HG03457 (cell line): Measurements from ENCODE around the gene ASTN2.
"Not testable (repeated sequence)": the region's sequence is repeated elsewhere in the genome, so short reads cannot be mapped to it uniquely, and the experiment has no call there.

Source experiments
- ATAC-seq: cut with Tn5 transposase; IDR thresholded peaks from one replicate; pipeline ENCODE4 v1.9.1; 2021; ENCODE audit warnings: moderate number of reproducible peaks; ENCODE audit not compliant: unreplicated experiment

Gene ASTN2

DNA sequence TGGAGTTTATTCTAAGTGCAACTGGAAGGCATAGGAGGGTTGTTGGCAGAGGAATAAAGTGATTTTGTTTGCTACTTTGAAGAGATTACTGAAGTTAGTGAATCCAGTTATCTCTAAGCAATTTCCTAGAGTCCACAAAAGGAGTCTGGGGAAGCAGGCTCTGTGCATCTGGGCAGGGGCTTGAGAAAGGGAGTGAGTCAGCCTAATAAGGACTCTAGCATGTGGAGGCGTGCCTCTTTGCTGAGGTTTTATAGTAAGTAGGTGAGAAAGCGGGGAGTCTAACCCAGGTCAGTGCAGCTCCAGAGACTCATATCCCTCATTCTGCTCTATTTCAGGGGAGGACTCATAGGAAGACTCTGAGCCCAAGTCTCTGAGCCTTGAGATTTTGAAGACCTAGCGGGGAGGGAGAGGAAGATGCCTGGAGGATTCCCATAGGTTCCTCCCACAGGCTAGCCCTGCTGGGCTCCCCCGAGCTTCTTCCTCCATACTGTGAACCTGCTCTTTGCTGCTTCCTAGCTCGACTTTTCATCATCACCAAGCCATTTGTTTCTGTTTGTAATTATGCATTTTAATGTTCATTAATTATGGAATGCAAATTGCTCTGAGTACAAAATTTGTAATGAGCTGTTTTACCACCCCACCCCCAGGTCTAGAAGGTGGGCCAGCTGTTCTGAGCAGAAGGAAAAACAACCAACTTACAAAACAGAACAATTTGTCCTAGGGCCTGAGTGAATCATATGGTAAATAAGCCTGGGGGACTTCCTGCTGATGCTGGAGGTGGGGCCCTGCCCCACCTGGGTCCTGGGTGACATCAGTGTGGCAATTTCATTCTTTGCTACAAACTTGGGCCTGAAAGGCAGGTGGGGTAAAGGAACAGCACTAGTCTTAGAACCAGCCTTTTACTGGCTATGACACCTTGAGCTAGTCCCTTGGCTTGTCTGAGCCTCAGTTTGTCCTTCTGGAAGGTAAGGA, 577.6 kb downstream of the ASTN2 start:
- no peak for ATAC-seq

DNA sequence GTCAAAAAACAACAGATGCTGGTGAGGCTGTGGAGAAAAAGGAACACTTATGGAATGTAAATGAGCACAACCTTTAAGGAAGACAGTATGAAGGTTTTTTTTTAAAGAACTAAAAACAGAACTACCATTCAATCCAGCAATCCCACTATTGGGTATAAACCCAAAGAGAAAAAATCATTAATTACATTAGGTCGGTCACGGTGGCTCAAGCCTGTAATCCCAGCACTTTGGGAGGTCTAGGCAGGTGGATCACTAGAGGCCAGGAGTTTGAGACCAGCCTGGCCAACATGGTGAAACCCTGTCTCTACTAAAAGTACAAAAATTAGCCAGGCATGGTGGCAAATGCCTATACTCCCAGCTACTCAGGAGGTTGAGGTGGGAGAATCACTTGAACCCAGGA, 584.5 kb downstream of the ASTN2 start:
- ATAC-seq = not testable (repeated sequence)

DNA sequence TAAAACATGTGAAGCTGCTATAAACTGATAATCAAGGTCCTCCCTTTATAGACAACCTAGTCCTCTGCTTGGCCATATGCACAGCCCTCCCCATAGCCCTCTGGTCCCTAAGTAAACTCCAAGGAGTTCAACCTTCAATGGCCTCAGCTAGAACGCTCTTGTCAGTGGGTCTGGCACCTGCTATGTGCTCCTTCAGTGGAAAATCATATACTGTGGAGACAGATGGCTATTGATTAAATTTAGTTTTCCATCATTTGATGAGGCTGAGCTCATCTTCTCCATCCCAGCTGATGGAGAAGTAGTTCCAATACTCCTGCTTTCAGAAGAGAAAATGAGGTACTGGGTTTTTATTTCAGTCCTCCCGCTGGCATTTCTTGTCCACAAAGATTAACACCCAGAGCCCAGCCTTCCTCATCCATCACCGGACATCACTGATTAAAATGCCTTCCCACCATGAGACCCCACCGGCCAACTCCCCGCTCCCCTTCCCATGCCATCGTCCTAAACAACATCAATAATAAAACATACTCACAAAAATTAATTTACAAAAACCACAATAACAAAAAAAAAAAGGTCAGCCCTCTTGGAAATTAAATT, 593.1 kb downstream of the ASTN2 start:
- no peak for ATAC-seq

DNA sequence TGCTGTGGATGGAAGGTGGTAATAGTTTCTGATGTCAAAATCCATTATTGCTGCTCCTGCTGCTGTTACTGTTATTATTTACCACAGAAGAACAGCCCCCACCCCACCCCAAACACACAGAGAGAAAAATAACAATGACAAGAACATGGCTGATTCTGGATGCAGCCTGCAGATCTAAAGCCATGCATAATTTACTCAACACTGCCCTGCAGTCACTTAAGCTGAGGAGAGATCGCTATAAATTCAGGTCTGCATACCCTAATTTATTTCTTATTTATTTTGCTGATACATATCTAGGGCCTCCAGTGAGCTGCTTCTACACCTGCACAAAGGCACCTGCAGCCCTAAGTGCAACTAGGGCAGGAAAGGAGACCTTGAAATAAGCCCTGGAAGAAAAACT, 595.7 kb downstream of the ASTN2 start:
- no peak for ATAC-seq

DNA sequence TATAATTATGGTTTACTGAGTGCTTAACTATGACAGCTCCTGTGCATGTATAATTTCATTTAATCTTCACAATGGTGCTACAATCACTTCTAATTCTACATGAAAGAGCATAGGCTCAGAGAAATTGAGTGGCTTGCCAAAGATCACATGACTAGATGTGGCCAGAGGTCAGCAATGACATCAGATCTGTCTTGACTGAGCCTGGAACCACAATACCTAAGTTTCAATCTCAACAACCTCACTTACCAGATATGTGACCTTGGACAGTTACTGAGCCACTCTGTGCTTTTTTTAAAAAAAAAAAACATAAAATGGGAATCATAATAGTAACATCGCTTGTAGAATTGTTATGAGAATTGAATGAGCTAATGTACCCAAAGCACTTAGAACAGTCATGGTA, 597.1 kb downstream of the ASTN2 start:
- no peak for ATAC-seq

DNA sequence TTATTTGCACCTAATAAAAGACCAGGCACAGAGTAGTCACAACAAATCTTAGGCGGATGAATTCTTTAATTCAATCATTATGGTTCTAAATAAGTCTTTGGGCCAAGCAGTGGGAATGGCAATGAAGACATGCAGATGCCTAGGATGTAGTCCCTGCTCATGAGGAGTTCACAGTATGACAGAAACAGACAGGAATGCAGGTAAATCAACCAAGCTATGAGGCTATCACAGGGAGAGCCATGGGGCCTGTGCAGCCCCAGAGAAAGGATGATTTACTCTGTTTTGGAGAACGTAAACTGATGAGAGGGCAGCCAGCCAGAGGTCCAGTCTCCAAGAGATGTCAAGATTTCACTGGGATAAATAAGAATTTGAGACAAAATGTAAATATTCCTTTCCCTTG, 598.4 kb downstream of the ASTN2 start:
- no peak for ATAC-seq

DNA sequence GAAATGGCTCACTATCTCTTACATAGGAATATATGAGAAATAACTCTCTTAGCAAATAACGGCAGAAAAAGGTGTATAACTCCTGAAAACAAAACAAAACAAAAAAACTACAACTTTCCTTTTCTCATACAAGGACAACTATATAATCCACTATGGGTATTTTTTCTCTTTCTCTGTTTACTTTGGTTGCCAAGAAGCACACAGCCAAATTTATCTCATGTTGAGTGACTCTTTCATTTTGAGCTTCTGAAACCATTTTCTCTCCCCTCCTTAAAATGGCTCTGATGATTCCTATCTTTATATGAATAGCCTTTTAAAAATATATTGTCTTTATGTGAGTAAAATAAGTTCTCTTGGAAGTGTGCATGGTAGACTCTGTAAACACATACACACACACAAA, 599.0 kb downstream of the ASTN2 start:
- ATAC-seq = no peak

DNA sequence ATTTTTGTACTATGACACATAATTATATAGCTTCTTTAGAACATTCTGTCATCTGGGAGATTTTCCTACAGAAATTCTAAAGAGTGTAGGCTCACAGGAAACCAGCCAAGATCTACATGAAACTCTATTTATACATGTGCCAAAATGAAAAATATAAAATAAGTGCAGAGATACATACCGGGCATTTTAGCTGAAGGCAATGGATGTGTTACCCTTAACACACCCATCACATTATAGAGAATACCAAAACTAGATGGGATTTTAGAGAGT, 601.9 kb downstream of the ASTN2 start:
- no peak for ATAC-seq

DNA sequence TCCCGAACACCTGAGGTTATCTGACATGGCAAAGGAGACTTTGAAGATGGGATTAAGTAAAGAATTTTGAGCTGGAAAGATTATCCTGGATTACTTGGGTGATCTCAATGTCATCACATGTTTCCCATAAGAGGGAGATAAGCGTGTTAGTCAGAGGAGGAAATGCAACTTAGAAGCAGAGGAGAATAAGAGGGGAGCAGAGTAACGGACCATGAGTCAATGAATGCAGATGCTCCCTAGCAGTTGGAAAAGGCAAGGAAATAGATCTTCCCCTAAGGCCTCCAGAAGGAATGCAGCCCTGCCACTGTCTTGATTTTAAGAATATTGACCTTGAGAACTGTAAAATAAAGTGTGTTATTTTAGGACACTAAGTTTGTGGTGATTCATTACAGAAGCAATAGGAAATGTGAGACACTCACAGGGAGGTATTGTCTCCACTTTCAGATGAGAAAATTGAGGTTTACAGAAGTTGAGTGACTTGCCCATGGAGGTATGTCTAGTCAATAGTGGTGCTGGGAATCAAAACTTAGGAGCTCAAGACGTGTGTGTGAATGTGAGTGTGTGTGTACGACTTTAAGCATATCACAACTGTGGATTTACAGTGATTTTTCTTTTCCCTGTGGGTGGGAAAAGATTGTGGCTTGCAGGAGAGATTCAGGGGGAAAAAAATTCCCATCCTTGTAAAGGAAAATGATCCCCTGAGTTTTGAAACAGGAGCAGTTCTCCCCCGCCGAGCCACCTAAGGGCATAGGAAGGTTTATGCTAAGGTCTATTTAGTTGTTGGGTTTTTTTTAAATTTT, 602.4 kb downstream of the ASTN2 start:
- ATAC-seq = no peak

DNA sequence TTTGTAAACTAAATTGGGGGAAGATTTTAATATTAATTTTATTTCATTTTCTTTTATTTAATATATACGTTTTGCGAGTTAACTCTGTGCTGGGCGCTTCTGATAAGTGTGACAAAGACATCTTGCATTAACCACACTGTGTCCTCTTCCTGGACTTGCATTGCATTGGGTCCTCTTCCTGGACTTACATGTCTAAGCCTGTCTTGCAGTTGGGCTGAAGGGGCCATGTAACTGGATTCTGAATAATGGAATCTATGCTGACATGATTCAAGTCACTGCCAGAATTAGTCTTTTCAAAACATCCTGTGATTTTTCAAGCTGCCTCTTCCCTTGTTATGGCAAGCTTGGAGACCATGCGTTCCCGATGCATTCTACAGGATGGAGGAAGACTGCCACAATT, 605.2 kb downstream of the ASTN2 start:
- ATAC-seq = no peak

DNA sequence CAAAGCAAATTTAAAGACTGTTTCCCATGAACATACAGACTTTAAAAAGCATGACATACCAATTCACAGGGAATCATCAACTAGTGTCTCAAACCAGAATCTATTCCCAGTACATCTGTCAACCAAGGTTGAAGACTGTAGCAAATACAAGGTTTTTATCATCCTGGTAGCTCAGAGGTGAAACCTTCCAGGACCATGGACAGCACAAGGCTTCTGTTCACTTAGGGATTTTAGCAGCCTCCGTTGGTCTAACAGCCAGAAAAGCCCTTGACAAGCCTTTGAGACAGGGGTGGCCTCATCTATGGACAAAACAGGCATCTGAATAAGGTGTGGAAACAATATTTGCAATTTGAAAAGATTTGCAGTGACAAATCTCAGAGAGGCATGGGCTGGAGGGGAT, 608.8 kb downstream of the ASTN2 start:
- no peak for ATAC-seq

DNA sequence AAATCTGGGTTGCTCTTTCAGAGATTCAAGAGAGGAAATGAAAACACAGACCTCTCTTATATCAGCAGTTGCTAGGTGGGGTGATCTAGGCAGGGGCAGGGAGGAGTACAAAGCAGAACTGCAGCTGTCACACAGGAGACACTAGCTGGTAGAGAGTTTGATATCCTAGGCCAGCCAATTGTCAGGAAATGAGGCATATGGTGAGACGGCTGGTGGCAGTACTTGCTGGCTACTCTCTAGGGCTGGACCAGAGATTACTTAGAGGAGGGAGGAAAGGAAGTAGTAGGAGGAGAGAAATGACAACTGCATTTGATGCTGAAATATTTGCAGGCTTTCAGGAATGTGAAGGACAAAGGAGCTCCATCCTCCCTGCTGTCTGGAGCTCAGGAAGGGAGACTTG, 614.0 kb downstream of the ASTN2 start:
- no peak for ATAC-seq

DNA sequence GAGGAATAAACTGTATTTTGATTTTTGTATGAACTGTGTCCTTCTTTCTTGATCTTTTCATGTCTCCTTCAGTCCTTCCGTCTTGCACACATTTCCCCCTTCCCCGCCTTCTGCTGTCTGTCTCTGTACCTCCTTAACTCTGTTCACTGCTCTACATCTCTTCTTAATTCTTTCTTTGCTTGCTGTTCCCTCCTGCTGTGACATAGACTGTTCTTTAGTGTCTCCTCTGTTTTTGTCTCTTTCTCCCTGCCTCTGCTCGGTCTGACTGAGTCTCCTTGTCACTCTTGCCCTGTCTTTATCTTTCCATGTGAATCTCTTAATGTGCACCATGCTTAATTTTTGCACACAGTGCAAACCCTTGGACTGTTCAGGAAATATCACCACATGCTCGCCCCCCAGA, 614.8 kb downstream of the ASTN2 start:
- no peak for ATAC-seq

DNA sequence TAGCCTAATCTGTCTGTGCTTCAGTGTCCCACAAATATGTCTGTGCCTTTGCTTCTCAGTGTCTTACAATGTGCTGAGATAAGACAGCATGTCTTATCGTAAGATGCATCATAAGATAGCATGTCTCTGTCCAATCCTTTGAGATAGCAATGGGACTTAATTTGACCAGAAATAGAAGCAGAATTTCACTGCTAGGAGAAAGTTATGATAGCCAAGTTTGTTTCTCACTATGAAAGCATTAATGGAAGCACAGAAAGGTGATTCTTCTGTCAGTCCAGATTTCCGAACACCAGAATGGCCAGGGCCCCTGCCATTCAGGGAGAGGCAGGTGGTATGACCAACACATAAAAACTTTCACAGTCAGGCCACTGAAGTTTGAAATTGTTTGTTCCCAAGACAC, 616.3 kb downstream of the ASTN2 start:
- no peak for ATAC-seq

DNA sequence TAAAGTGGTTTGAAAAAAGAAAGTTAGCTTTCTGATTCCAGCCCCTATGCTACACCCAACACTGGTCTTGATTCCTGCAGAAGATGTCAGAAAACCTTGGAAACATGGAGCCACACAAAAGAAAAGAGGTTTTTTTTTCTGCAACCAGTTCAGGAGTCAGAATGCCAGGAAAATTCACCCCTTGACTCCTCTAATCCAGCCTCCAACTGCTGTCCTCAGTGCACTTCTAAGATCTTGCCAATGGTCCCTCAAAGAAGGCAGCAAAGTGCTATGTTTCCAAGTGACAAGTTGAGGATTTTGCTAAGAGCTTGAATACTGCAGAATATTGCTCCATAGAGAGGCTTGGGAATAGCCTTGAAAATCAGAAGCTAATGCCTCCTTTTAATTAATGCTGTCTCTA, 617.6 kb downstream of the ASTN2 start:
- ATAC-seq = no peak

DNA sequence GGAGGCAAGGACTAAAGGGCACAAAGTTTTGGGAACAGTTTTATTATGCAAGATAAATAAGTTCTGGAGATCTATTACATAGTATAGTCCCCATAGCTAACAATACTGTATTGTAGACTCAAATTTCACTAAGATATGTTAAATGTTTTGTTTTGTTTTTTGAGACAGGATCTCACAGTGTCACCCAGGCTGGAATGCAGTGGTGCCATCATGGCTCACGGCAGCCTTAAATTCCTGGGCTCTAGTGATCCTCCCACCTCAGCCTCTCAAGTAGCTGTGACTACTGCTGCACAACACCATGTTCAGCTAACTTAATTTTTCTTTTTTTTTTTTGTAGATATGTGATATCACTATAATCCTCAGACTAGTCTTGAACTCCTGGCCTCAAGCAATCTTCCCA, 618.2 kb downstream of the ASTN2 start:
- ATAC-seq = no peak

DNA sequence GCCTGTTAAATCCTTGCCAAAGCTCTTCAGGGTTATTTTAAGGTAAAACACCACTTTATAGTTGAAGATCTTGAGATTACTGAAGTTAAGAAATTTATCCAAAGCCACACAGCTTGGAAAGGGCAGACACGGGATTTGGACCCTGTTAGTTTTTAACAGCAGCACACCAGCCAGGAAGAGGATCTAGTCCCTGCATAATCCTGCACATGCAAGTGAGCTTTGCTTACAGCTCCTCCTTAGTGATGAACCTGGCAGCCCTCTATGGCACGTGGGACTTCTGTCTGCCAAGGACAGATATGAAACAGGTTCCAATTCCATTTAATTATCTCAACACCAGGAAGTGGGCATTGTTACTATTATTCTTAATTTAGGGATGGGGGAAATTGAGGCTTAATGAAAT, 619.0 kb downstream of the ASTN2 start:
- ATAC-seq = no peak

DNA sequence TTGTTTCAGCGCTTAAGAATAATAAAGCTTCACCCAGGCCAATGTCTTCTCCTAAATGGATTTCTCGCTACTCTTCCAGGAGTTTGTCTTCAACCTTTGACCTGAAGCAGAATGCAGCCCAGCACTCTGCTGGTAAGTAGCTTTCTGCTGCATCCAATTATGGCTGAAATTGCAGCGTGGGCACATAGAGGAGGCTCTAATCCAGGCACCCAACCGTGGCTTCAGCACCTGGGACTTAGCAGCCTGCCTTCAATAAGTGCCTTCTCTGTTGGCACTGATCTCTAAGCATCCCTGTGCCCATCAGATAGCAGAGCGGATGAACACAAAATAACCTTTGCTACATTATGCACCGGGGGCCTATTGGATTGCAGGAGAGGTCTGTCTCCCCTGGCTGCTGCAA, 622.6 kb downstream of the ASTN2 start:
- ATAC-seq = no peak

DNA sequence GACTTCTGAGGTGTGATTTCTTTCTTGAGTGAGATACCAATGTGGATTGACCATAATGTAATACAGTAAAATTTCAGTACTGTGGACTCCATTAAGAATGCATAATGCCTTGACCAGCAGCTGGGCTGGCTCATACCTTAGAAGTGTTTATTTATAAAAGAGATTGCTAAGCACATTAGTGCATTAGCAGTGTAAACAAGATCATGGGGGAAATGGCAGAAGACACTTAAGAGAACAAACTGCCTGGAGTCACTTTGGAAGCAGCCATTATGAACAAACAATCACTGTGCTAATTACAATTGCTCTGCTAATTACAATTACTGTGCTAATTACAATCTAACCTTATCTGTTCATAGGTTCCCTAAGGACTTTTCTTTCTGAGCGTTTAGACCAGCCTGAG, 623.5 kb downstream of the ASTN2 start:
- no peak for ATAC-seq

DNA sequence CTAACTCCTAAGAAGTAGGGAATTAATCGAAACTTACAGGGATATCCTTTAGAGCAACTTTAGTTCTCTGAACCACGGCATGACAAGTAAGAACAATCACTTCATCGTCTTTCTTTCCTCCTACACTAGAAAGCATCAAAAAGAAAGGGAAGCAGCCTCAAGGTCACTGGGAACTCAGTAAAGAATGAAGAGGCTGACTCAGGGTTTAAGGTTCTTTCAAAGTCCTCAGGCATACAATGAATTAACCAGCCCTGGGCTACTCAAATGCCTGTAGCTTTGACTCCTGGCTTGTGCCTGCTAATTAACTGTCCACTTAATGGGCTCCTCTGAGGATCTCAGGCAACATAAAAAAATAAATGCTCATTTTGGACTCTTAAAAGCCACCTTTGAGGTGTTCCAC, 625.8 kb downstream of the ASTN2 start:
- no peak for ATAC-seq

DNA sequence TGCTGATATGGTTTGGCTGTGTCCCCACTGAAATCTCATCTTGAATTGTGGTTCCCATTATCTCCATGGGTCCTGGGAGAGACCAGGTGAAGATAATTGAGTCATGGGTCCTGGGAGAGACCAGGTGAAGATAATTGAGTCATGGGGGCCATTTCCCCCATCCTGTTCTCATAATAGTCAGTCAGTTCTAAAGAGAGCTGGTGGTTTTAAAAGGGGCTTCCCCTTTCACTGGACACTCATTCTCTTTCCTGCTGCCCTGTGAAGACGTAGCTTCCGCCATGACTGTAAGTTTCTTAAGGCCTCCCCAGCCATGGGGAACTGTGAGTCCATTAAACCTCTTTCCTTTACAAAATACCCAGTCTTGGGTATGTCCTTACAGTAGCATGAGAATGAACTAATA, 628.1 kb downstream of the ASTN2 start:
- no peak for ATAC-seq

DNA sequence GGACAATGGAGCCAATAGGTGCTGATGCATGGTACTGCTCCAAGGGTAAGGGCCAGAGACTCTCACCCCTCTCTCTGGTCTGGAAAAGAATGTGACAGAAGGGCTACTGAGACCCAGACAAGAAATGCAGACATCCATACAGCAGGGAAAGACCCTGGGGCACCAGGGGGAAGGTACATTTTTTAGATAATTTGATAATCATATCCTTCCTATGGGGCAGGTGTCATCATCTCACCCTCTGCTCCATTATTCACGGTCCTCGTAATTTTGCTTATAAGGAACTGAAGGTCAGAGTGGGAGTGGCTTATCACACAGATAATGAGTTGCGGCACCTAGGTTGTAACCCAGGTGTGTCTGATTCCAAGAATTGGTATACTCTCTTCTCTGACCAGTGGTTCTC, 637.7 kb downstream of the ASTN2 start:
- no peak for ATAC-seq
